GM18868 (cell line): Measurements from ENCODE around the gene RAI2.
"Not testable (repeated sequence)": the region's sequence is repeated elsewhere in the genome, so short reads cannot be mapped to it uniquely, and the experiment has no call there.

Source experiments
- ATAC-seq: cut with Tn5 transposase; IDR thresholded peaks from one replicate; pipeline ENCODE4 v1.9.1; 2021; ENCODE audit warnings: mild to moderate bottlenecking, moderate library complexity; ENCODE audit not compliant: unreplicated experiment

RAI2 gene

DNA sequence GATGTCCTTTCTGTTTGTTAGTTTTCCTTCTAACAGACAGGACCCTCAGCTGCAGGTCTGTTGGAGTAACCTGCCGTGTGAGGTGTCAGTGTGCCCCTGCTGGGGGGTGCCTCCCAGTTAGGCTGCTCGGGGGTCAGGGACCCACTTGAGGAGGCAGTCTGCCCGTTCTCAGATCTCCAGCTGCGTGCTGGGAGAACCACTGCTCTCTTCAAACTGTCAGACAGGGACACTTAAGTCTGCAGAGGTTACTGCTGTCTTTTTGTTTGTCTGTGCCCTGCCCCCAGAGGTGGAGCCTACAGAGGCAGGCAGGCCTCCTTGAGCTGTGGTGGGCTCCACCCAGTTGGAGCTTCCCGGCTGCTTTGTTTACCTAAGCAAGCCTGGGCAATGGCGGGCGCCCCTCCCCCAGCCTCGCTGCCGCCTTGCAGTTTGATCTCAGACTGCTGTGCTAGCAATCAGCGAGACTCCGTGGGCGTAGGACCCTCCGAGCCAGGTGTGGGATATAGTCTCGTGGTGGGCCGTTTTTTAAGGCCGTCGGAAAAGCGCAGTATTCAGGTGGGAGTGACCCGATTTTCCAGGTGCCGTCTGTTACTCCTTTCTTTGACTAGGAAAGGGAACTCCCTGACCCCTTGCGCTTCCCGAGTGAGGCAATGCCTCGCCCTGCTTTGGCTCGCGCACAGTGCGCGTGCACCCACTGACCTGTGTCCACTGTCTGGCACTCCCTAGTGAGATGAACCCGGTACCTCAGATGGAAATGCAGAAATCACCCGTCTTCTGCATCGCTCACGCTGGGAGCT lies 74.3 kb downstream of the RAI2 start:
- not testable (repeated sequence) for ATAC-seq

DNA sequence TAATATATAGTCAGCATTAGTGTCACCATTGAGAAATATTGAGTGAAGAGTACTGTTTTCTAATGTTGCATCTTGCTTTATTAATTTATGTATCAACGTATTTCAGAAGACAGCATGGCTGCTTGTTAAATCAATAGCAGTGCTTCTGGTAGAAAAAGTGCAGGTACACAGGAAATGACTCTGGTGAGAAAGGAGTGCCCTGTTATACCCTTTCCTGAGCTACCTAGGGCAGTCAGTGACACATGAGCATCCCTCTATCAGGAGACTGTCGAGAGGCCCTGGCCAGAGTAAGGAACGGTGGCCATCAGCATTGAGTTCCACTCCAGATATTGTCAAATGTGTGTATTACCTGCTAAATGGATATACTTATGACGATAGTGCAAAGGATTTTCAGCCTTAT lies 81.7 kb downstream of the RAI2 start:
- no peak for ATAC-seq

DNA sequence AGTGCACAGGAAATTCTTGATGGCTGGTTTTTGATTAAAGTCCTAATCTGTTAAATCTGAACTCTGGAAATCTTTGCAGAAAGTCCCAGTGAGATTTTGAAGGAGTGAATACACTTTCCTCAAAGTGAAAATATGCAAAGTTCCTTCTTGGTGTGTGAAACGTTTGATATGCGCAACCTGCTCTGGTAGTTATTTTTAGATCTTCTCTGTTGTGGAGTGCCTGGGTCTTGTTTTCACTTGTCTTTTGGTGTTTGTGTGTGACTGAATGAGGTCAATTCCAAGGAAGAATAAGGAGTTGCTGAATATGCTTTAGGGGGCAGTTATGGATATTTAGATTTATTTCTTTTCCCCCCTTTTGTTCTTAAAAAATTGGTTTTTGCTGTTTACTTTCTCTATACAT lies 82.1 kb downstream of the RAI2 start:
- no peak for ATAC-seq

DNA sequence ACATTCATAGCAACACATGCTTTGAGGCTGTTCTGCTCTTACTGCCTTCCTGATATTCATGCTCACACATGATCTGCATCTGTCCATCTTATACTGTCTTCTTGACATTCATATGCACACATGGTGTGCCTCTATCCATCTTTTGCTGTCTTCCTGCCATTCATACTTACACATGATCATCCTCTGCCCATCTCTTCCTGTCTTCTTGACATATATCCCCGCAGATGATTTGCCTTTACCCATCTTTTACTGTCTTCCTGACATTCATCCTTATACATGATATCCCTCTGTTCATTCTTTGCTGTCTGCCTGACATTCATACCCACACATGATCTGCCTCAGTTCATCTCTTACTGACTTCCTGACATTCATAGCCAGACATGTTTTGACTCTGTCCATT lies 87.0 kb downstream of the RAI2 start:
- no peak for ATAC-seq

DNA sequence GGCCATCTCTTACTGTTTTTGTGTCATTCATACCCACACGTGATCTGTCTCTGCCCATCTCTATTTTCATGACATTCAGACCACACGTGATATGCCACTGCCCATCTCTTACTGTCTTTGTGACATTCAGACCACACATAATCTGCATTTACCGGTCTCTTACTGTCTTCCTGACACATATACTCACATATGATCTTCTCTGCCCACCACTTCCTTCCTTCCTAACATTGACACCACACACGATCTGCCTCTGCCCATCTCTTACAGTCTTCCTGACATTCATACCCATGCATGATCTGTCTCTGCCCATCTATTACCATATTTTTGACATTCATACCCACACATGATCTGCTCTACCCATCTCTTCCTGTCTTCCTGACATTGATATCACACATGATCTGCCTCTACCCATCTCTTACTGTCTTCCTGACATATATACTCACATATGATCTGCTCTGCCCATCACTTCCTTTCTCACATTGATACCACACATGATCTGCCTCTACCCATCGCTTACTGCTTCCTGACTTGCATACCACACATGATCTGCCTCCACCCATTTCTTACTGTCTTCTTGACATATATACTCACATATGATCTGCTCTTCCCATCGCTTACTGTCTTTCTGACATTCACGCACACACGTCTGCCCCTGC lies 87.7 kb downstream of the RAI2 start:
- no peak for ATAC-seq

DNA sequence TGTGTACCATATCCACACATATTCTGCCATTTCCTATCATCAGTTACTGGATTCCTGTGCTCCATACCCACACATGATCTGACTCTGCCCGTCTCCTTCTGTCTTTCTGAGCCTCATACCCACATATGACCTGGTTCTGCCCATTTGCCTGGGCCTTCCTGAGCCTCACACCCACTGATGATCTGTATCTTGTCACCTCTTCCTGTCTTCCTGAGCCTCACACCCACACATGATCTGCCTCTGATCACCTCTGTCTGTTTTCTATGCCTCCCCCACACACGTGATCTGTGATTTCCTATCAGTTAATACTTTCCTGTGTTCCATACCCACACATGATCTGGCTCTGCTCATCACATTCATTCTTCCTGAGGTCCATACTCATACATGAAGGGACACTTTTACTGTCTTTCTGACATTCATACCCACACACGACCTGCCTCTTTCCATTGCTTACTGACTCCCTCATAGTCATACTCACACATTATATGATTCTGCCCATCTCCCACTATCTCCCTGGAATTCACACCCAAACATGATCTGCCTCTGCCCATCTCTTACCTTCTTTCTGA lies 91.3 kb downstream of the RAI2 start:
- no peak for ATAC-seq

DNA sequence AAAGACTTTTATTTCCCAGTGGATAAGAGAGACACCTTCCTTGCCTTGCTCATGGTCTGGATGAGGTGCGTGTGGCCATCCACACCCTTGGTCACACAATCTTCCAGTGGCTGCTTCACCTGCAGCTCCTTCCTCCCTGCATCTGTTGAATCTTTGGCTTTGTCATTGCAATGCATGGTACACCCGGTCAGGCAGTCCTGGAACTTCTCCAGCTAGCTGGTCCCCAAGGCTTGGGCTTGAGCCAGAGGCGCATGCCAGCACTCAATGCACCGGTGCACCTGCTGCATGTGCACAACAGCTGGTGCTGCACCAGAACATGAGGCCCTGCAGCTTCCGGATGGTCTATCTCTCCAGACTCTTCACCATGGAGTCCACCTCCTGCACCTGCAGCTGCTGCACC lies 92.1 kb downstream of the RAI2 start:
- ATAC-seq, result no peak

DNA sequence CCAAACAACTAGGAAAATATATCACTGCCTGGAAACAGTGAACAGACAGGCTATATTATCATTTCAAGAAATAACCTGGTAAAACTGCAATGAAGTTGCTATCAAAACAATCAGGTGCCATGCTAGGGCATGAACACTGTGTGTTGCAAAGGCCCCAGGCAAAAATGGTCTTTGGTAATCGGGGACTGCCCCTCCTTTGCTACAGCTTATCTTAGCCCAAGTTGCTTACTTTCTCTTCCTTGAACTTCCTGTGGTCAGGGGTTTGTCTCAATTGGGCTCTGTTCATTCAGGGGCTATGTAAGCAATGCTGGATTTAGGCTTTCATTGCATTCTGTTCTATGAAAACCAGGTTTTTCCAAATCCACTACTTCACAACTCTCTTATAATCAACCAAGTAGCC lies 93.4 kb downstream of the RAI2 start:
- ATAC-seq, result no peak

DNA sequence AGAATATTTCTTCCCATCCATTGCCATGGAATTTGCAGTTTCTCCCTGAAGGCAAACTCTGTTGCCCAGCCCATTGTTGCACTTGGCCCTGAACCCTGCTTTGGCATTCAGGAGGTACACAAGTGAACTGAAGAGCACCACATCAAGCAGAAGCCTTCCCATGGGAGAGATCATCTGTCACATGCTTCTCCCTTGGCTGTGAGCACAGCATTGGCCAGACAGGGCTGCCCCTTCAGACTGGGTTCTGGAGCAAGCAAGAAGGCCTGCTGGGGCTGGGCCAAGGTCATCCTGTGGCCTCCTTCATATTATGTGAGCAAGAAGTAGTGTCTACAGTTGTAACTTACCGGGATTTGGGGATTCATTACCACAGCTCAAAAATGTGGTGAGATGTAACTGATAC lies 101.1 kb downstream of the RAI2 start:
- no peak for ATAC-seq

DNA sequence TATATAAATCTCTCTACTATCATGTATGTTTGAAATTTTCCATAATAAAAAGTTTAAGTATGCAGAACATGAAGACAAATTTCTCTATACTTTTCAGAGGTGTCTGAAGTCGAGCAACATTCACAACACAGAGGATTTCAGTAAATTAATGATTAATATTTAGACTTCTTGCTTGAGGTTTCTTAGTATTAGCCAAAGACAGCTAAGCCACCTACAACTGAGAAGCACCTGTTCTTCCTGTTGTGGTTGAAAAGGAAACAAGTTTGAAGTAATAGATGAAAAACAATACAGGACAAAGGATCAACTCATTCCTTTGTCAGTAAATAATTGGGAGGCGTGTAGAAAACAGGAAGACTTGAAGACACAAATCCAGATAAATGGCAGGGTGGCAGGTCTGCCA lies 102.7 kb downstream of the RAI2 start:
- no peak for ATAC-seq

DNA sequence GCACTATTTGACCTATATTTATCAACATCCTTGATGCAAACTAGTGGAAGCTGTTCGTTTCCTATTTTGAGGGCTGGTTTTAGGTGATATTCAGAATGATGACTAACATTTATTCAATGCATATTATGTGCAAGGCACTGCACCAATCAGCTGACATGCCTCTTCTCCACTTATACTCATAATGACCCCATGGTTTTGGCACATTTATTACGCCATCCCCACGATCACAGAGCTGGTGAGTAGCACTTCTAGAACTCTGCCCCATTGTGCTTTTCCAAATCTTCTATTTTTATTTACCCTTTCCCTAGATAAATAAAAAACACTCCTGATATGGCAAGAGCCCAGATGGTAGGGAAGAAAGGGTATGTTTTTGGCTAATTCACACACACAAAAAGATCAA lies 110.7 kb downstream of the RAI2 start:
- ATAC-seq, result no peak
